Activated CD4-positive, alpha-beta T cell treated with anti-CD3 and anti-CD28 coated beads, Interleukin-2, amount 50 U/mL, for 16 hours (primary cell): ENCODE data around the gene SLC25A25.
"Not testable (repeated sequence)": the region's sequence is repeated elsewhere in the genome, so short reads cannot be mapped to it uniquely, and the experiment has no call there.

ENCODE experiments used
- DNase-seq: peaks from one replicate; pipeline ENCODE4 v3.0.0-alpha.2; 2020

The SLC25A25 gene

GRCh38 chr9:128128836-128129590 lies 61.0 kb downstream of the SLC25A25 start:
- no peak for DNase-seq

GRCh38 chr9:128129976-128130590 lies 62.1 kb downstream of the SLC25A25 start:
- DNase-seq, result peak; percentile 60

- not testable (repeated sequence) for DNase-seq
Measured at GRCh38 chr9:128130651-128131050, 62.6 kb downstream of the SLC25A25 start.

GRCh38 chr9:128131346-128131745 lies 63.3 kb downstream of the SLC25A25 start:
- not testable (repeated sequence) for DNase-seq

- DNase-seq, result not testable (repeated sequence)
Measured at GRCh38 chr9:128132139-128132538, 64.1 kb downstream of the SLC25A25 start.

GRCh38 chr9:128135561-128135960 lies 67.5 kb downstream of the SLC25A25 start:
- DNase-seq, result not testable (repeated sequence)

- DNase-seq, result no peak
Measured at GRCh38 chr9:128136816-128137793, 69.1 kb downstream of the SLC25A25 start.

- DNase-seq, result no peak
Measured at GRCh38 chr9:128138001-128138400, 70.0 kb downstream of the SLC25A25 start.

GRCh38 chr9:128139621-128140020 lies 71.6 kb downstream of the SLC25A25 start:
- DNase-seq, result no peak

GRCh38 chr9:128141604-128142003 lies 73.6 kb downstream of the SLC25A25 start:
- DNase-seq, result no peak

GRCh38 chr9:128142061-128142460 lies 74.0 kb downstream of the SLC25A25 start:
- DNase-seq, result no peak

- no peak for DNase-seq
Measured at GRCh38 chr9:128142596-128142995, 74.6 kb downstream of the SLC25A25 start.

GRCh38 chr9:128143525-128144238 lies 75.7 kb downstream of the SLC25A25 start:
- no peak for DNase-seq

- DNase-seq, result no peak
Measured at GRCh38 chr9:128144239-128145181, 76.5 kb downstream of the SLC25A25 start.

- DNase-seq, result no peak
Measured at GRCh38 chr9:128145536-128145935, 77.5 kb downstream of the SLC25A25 start.

GRCh38 chr9:128145951-128146351 lies 77.9 kb downstream of the SLC25A25 start:
- no peak for DNase-seq

GRCh38 chr9:128146591-128147120 lies 78.6 kb downstream of the SLC25A25 start:
- DNase-seq, result no peak

GRCh38 chr9:128148509-128149000 lies 80.5 kb downstream of the SLC25A25 start:
- no peak for DNase-seq

GRCh38 chr9:128149001-128149701 lies 81.1 kb downstream of the SLC25A25 start, which contains the start of gene LCN2:
Gene LCN2, plus strand, starts transcription at chr9:128149453. Its CDS starts 73 bp downstream, at chr9:128149526.
- DNase-seq, result no peak

GRCh38 chr9:128149951-128150593 lies 82.0 kb downstream of the SLC25A25 start:
- no peak for DNase-seq
